Peyer's patch (tissue), 4 donors: Measurements from ENCODE around the gene SMNDC1.

ENCODE experiments used
- POLR2A ChIP-seq, 2 donors: fragments of 450-650 bp; IDR thresholded peaks; one replicate each; pipeline ENCODE4 v1.5.1; 2017; ENCODE audit warnings: antibody characterized with exemption in 2 of 2, mild to moderate bottlenecking in 2 of 2, moderate library complexity in 2 of 2
- TF ChIP-seq, protein P1 (sequence below), 6 experiments: fragments of 450-650 bp in 4 of 6; fragments of 200-600 bp in 2 of 6; sonication (generic) in 1 of 6; IDR thresholded peaks; one replicate each; pipeline ENCODE4 v1.5.1; 2017 to 2019; ENCODE audit warnings: antibody characterized with exemption in 6 of 6, mild to moderate bottlenecking in 3 of 6, moderate library complexity in 1 of 6

DNA sequence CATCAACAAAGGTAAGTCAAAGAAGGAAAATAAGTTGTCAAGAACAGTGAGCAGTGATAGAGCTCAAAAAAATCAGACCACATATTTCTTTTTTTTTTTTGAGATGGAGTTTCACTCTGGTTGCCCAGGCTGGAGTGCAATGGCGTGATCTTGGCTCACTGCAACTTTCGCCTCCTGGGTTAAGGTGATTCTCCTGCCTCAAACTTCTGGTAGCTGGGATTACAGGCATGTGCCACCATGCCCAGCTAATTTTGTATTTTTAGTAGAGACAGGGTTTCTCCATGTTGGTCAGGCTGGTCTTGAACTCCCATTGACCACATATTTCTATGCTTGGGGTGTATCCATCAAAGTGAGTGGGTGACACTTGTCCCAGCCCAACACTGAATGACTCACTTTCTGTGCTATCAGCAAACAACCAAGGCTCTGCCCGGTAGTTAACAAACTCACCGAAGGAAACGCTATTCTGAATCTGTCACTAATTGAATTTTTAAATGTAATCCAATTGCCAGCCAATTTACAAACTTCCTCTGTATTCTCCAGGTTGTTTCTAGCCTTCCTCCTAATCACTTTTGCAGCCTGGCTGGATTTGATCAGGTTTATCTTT lies 19.6 kb upstream of the SMNDC1 start:
- no peak for TF ChIP-seq POLR2A (IDR thresholded peaks at IDR 0.05)
- TF ChIP-seq, protein P1, sequence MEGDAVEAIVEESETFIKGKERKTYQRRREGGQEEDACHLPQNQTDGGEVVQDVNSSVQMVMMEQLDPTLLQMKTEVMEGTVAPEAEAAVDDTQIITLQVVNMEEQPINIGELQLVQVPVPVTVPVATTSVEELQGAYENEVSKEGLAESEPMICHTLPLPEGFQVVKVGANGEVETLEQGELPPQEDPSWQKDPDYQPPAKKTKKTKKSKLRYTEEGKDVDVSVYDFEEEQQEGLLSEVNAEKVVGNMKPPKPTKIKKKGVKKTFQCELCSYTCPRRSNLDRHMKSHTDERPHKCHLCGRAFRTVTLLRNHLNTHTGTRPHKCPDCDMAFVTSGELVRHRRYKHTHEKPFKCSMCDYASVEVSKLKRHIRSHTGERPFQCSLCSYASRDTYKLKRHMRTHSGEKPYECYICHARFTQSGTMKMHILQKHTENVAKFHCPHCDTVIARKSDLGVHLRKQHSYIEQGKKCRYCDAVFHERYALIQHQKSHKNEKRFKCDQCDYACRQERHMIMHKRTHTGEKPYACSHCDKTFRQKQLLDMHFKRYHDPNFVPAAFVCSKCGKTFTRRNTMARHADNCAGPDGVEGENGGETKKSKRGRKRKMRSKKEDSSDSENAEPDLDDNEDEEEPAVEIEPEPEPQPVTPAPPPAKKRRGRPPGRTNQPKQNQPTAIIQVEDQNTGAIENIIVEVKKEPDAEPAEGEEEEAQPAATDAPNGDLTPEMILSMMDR (IDR thresholded peaks at IDR 0.05) = no peak
